ENCODE results near the gene ONECUT2. TPM values are rescaled to one million over a fixed set of nuclear protein-coding genes. Genes with fewer than 3 reads are reported as not detected.

ONECUT2 gene
- polyA plus RNA-seq, 1 of the 3 experiments (the other 2 are of a cell fraction), result 0.16 TPM

- peak; percentile 60 for DNase-seq
- H3K27ac ChIP-seq (ENCODE audit: low read depth in 2 of 2, low read length in 1 of 2), result no peak overlapping the region
- H3K4me3 ChIP-seq (ENCODE audit: low read depth in 2 of 2, low read length in 1 of 2), result peak overlapping the region in 1 of 2 experiments; percentile 73; a peak in 3 of 4 replicates
- H3K4me2 ChIP-seq, result peak overlapping the region; percentile 100
- ChIA-PET CTCF (interaction anchor here (0.9 to 4.4 kb wide), 3 partner anchors 83 to 567 kb away, joined by 3 to 41 read pairs (median 3); no protein-coding TSS in a partner anchor), POLR2A (interaction anchor here (5.8 kb wide), 1 partner anchor 83 kb away, joined by 43 read pairs; the partner anchor contains the start of gene ST8SIA3)
- H3K4me1 ChIP-seq (ENCODE audit: control insufficient read depth in 1 of 2, insufficient read depth in 2 of 2, low read depth in 1 of 2, low read length in 1 of 2), result peaks cover 0 to 24% of the 10 kb centered on the region in 2 experiments; a peak in 1 of 4 replicates
- no peaks in the 10 kb centered on the region for H4K20me1 ChIP-seq (ENCODE audit: insufficient read depth)
- WGBS (ENCODE audit: low lambda C conversion rate), result 6% methylated on average over 3 of the region's 44 CpGs
- peaks cover 39% of the 10 kb centered on the region; the same call in 1 of the 2 replicates for H3K27me3 ChIP-seq (ENCODE audit: insufficient read depth)
- H3K9me2 ChIP-seq, result no peaks in the 10 kb centered on the region
- H3F3A ChIP-seq (replicated peaks; ENCODE audit: insufficient read depth), result no peaks in the 10 kb centered on the region
- H3K9me3 ChIP-seq, result no peaks in the 10 kb centered on the region
- H2AFZ ChIP-seq (ENCODE audit: low read depth), result no peak overlapping the region
- no peaks in the 10 kb centered on the region for H3K36me3 ChIP-seq (replicated peaks in 1 of 2; ENCODE audit: control insufficient read depth in 1 of 2, insufficient read depth in 2 of 2, low read length in 1 of 2)
- H3K9ac ChIP-seq, result no peak overlapping the region
- no peaks in the 10 kb centered on the region for H3K79me2 ChIP-seq (ENCODE audit: insufficient read depth)
- TF ChIP-seq TAF1 (IDR thresholded peaks at IDR 0.05; ENCODE audit: borderline replicate concordance, low read depth, low read length) (no peak), MXI1 (IDR thresholded peaks at IDR 0.05; ENCODE audit: low read depth, low read length) (peak; percentile 27; the same call in 1 of the 2 replicates)
Observed at GRCh38 chr18:57435846-57436190, 644 bp downstream of the ONECUT2 start.

DNA sequence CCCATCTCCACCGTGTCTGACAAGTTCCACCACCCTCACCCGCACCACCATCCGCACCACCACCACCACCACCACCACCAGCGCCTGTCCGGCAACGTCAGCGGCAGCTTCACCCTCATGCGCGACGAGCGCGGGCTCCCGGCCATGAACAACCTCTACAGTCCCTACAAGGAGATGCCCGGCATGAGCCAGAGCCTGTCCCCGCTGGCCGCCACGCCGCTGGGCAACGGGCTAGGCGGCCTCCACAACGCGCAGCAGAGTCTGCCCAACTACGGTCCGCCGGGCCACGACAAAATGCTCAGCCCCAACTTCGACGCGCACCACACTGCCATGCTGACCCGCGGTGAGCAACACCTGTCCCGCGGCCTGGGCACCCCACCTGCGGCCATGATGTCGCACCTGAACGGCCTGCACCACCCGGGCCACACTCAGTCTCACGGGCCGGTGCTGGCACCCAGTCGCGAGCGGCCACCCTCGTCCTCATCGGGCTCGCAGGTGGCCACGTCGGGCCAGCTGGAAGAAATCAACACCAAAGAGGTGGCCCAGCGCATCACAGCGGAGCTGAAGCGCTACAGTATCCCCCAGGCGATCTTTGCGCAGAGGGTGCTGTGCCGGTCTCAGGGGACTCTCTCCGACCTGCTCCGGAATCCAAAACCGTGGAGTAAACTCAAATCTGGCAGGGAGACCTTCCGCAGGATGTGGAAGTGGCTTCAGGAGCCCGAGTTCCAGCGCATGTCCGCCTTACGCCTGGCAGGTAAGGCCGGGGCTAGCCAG is 1.2 kb downstream of the ONECUT2 start:
- no peak overlapping the region for H2AFZ ChIP-seq (ENCODE audit: low read depth)
- H3K36me3 ChIP-seq (replicated peaks in 1 of 2; ENCODE audit: control insufficient read depth in 1 of 2, insufficient read depth in 2 of 2, low read length in 1 of 2), result no peaks in the 10 kb centered on the region
- peak overlapping the region; percentile 100 for H3K4me2 ChIP-seq
- TF ChIP-seq NRF1 (IDR thresholded peaks at IDR 0.05; ENCODE audit: low read depth, low read length) (no peak), CHD2 (IDR thresholded peaks at IDR 0.05; ENCODE audit: low read length, partially characterized antibody) (no peak), NFIC (IDR thresholded peaks at IDR 0.05; ENCODE audit: borderline replicate concordance) (no peak), JUND (IDR thresholded peaks at IDR 0.05) (no peak), TEAD4 (IDR thresholded peaks at IDR 0.05; ENCODE audit: borderline replicate concordance, insufficient read depth) (no peak), EP300 (IDR thresholded peaks at IDR 0.05; ENCODE audit: borderline replicate concordance in 1 of 2, low read depth in 1 of 2, low read length in 1 of 2) (no peak), PBX3 (IDR thresholded peaks at IDR 0.05) (no peak), GATA2 (CRISPR knock-in tag; IDR thresholded peaks at IDR 0.05) (no peak), MAX (IDR thresholded peaks at IDR 0.05; ENCODE audit: low read depth) (no peak), SMC3 (IDR thresholded peaks at IDR 0.05; ENCODE audit: low read depth, low read length) (no peak), FOXJ3 (CRISPR knock-in tag; IDR thresholded peaks at IDR 0.05) (no peak), GABPA (IDR thresholded peaks at IDR 0.05; ENCODE audit: low read depth) (no peak), ZBTB33 (IDR thresholded peaks at IDR 0.05; ENCODE audit: borderline replicate concordance, low read depth) (no peak), RFX5 (IDR thresholded peaks at IDR 0.05; ENCODE audit: low read length) (no peak)
- TF ChIP-seq, protein P1, sequence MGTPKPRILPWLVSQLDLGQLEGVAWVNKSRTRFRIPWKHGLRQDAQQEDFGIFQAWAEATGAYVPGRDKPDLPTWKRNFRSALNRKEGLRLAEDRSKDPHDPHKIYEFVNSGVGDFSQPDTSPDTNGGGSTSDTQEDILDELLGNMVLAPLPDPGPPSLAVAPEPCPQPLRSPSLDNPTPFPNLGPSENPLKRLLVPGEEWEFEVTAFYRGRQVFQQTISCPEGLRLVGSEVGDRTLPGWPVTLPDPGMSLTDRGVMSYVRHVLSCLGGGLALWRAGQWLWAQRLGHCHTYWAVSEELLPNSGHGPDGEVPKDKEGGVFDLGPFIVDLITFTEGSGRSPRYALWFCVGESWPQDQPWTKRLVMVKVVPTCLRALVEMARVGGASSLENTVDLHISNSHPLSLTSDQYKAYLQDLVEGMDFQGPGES (IDR thresholded peaks at IDR 0.05; ENCODE audit: low read depth, low read length), result no peak
- TF ChIP-seq, protein P2, sequence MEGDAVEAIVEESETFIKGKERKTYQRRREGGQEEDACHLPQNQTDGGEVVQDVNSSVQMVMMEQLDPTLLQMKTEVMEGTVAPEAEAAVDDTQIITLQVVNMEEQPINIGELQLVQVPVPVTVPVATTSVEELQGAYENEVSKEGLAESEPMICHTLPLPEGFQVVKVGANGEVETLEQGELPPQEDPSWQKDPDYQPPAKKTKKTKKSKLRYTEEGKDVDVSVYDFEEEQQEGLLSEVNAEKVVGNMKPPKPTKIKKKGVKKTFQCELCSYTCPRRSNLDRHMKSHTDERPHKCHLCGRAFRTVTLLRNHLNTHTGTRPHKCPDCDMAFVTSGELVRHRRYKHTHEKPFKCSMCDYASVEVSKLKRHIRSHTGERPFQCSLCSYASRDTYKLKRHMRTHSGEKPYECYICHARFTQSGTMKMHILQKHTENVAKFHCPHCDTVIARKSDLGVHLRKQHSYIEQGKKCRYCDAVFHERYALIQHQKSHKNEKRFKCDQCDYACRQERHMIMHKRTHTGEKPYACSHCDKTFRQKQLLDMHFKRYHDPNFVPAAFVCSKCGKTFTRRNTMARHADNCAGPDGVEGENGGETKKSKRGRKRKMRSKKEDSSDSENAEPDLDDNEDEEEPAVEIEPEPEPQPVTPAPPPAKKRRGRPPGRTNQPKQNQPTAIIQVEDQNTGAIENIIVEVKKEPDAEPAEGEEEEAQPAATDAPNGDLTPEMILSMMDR (IDR thresholded peaks at IDR 0.05), result no peak
- H3K9me2 ChIP-seq, result no peaks in the 10 kb centered on the region
- peaks cover 35% of the 10 kb centered on the region; the same call in 1 of the 2 replicates for H3K27me3 ChIP-seq (ENCODE audit: insufficient read depth)
- H3K79me2 ChIP-seq (ENCODE audit: insufficient read depth), result no peaks in the 10 kb centered on the region
- H3K9me3 ChIP-seq, result no peaks in the 10 kb centered on the region
- peak; percentile 47 for DNase-seq
- peak overlapping the region in 1 of 2 experiments; percentile 73 for H3K4me3 ChIP-seq (ENCODE audit: low read depth in 2 of 2, low read length in 1 of 2)
- no peaks in the 10 kb centered on the region for H4K20me1 ChIP-seq (ENCODE audit: insufficient read depth)
- H3K9ac ChIP-seq, result no peak overlapping the region
- no peak overlapping the region for H3K27ac ChIP-seq (ENCODE audit: low read depth in 2 of 2, low read length in 1 of 2)
- POLR2A ChIA-PET, result interaction anchor here (5.8 kb wide), 1 partner anchor 83 kb away, joined by 43 read pairs; the partner anchor contains the start of gene ST8SIA3
- 12% methylated on average over 5 of the region's 62 CpGs for WGBS (ENCODE audit: low lambda C conversion rate)
- H3K4me1 ChIP-seq (ENCODE audit: control insufficient read depth in 1 of 2, insufficient read depth in 2 of 2, low read depth in 1 of 2, low read length in 1 of 2), result peaks cover 0 to 24% of the 10 kb centered on the region in 2 experiments; a peak in 1 of 4 replicates
- CTCF ChIA-PET, result interaction anchor here (0.6 to 5.4 kb wide), 17 partner anchors 7 to 727 kb away, joined by 3 to 72 read pairs (median 6); no protein-coding TSS in a partner anchor
- no peaks in the 10 kb centered on the region for H3F3A ChIP-seq (replicated peaks; ENCODE audit: insufficient read depth)

Measured in SK-N-SH (cell line).